ENCODE measurements around the gene GTF2I. TPM values are rescaled to one million over a fixed set of nuclear protein-coding genes. Genes with fewer than 3 reads are reported as not detected.
"Not testable (repeated sequence)": the region's sequence is repeated elsewhere in the genome, so short reads cannot be mapped to it uniquely, and the experiment has no call there.

The GTF2I gene
- total RNA-seq, 1 donor from 2014 or later: 433 TPM

- H3K4me1 Mint-ChIP-seq; H3K9me3 Mint-ChIP-seq; H3K36me3 Mint-ChIP-seq; DNase-seq (ENCODE audit: low spot score in 2 of 2, unreplicated experiment in 2 of 2); H3K27ac Mint-ChIP-seq; H3K4me3 Mint-ChIP-seq; H3K27me3 Mint-ChIP-seq (ENCODE audit: low read depth): not testable (repeated sequence)
Measured at GRCh38 chr7:74756673-74757072, 99.2 kb downstream of the GTF2I start.

GRCh38 chr7:74758268-74758667, 100.8 kb downstream of the GTF2I start:
- not testable (repeated sequence) for H3K27me3 Mint-ChIP-seq (ENCODE audit: low read depth); H3K9me3 Mint-ChIP-seq; H3K27ac Mint-ChIP-seq; H3K36me3 Mint-ChIP-seq; DNase-seq (ENCODE audit: low spot score in 2 of 2, unreplicated experiment in 2 of 2); H3K4me3 Mint-ChIP-seq; H3K4me1 Mint-ChIP-seq

GRCh38 chr7:74758982-74759381, 101.5 kb downstream of the GTF2I start:
- not testable (repeated sequence) for H3K4me1 Mint-ChIP-seq; H3K4me3 Mint-ChIP-seq; H3K36me3 Mint-ChIP-seq; H3K9me3 Mint-ChIP-seq; H3K27ac Mint-ChIP-seq; H3K27me3 Mint-ChIP-seq (ENCODE audit: low read depth); DNase-seq (ENCODE audit: low spot score in 2 of 2, unreplicated experiment in 2 of 2)

- not testable (repeated sequence) for H3K4me3 Mint-ChIP-seq, H3K4me1 Mint-ChIP-seq
Measured at GRCh38 chr7:74765205-74765918, 107.8 kb downstream of the GTF2I start.

GRCh38 chr7:74766509-74766908, 109.0 kb downstream of the GTF2I start:
- not testable (repeated sequence) for H3K4me1 Mint-ChIP-seq

More at GRCh38 chr7:74765205-74765918, 107.8 kb downstream of the GTF2I start:
- not testable (repeated sequence) for H3K27ac Mint-ChIP-seq; H3K9me3 Mint-ChIP-seq; DNase-seq (ENCODE audit: low spot score in 2 of 2, unreplicated experiment in 2 of 2); H3K27me3 Mint-ChIP-seq (ENCODE audit: low read depth); H3K36me3 Mint-ChIP-seq

GRCh38 chr7:74766991-74767390, 109.5 kb downstream of the GTF2I start:
- not testable (repeated sequence) for H3K9me3 Mint-ChIP-seq; H3K36me3 Mint-ChIP-seq; DNase-seq (ENCODE audit: low spot score in 2 of 2, unreplicated experiment in 2 of 2); H3K4me3 Mint-ChIP-seq; H3K4me1 Mint-ChIP-seq; H3K27me3 Mint-ChIP-seq (ENCODE audit: low read depth); H3K27ac Mint-ChIP-seq

More at GRCh38 chr7:74766509-74766908, 109.0 kb downstream of the GTF2I start:
- not testable (repeated sequence) for H3K36me3 Mint-ChIP-seq; DNase-seq (ENCODE audit: low spot score in 2 of 2, unreplicated experiment in 2 of 2); H3K27me3 Mint-ChIP-seq (ENCODE audit: low read depth); H3K4me3 Mint-ChIP-seq; H3K9me3 Mint-ChIP-seq; H3K27ac Mint-ChIP-seq

DNA sequence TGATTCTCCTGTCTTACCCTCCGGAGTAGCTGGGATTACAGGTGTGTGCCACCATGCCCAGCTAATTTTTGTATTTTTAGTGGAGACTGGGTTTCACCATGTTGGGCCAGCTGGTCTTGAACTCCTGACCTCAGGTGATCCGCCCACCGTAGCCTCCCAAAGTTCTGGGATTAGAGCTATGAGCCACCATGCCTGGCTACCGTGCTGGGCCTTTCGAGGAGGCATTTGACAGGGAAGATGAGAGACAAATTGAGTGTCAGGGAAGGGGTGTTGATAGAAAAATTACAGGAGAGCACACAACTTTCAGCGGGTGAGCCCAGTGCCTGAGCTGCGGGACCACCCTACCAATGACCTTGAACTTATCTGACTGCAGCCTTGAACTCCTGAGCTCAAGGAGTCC, 112.5 kb downstream of the GTF2I start:
- not testable (repeated sequence) for H3K27me3 Mint-ChIP-seq (ENCODE audit: low read depth); H3K27ac Mint-ChIP-seq; H3K9me3 Mint-ChIP-seq; H3K4me1 Mint-ChIP-seq; DNase-seq (ENCODE audit: low spot score in 2 of 2, unreplicated experiment in 2 of 2); H3K4me3 Mint-ChIP-seq; H3K36me3 Mint-ChIP-seq

DNA sequence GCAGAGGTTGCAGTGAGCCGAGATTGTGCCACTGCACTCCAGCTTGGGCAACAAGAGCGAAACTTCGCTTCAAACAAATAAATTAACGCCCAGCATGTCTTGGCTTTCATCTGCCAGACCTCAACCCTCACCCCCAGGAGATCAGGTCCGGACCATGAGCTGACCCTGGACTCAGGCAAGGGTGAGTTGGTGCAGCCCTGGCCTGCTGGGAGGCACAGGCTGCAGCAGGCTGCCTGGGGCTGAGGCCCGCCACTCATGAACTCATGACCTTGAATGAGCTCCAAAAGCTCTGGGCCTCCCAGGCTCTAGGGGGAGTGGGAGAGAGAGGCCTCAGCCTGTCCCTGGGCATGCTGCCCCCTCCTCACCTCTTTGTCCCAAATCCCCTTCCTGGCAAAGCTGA, 114.6 kb downstream of the GTF2I start:
- H3K4me1 Mint-ChIP-seq; H3K27ac Mint-ChIP-seq; H3K27me3 Mint-ChIP-seq (ENCODE audit: low read depth); H3K36me3 Mint-ChIP-seq; H3K4me3 Mint-ChIP-seq; DNase-seq (ENCODE audit: low spot score in 2 of 2, unreplicated experiment in 2 of 2); H3K9me3 Mint-ChIP-seq: not testable (repeated sequence)

DNA sequence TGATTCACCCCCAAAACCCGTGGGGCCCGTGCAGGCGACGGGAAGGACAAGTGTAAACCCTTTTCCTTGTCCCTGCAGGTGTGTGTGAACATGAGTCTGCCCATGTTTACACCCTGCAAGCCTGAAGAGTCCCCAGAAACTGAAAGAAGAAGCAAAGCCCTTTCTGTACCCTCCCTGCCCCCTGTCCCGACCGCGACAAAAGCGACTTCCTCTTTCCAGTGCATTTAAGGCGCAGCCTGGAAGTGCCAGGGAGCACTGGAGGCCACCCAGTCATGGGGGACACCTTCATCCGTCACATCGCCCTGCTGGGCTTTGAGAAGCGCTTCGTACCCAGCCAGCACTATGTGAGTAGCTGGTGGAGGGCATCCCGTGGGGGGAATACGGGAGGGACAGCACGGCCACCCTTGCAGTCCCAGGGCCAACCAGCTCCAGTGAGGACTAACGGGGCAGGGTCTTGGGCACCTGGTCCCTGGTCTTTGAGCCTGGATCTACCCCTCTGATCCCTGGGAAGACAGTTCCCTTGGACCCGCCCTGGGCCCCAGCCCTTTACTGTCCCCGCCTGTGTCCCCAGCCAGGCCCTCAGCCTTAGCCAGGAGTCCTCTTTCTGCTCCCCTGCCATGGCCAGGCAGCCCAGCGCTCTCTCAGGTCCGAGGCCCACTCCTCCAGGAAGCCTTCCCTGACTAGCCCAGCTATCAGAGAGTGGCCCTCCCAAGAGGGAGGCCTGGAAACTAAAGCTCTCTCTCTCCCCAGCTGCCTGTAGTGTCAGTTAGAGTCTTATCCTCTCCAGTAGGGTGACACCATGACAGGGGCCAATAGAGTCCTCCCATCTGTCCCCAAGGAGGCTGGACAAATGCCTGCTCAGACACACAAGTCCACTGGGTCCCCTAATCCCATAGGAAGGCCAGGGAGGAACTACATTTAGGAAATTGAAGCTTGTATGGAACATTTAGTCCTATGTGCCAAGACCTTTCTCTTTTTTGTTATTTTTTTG, 116.5 kb downstream of the GTF2I start, which contains the start of gene NCF1:
NCF1 (plus strand) TSS at position 252 of the 991 bp plus-strand sequence; CDS start at position 273, 21 bp downstream.
- DNase-seq (ENCODE audit: low spot score in 2 of 2, unreplicated experiment in 2 of 2); H3K27me3 Mint-ChIP-seq (ENCODE audit: low read depth); H3K4me1 Mint-ChIP-seq; H3K4me3 Mint-ChIP-seq; H3K36me3 Mint-ChIP-seq; H3K9me3 Mint-ChIP-seq; H3K27ac Mint-ChIP-seq: not testable (repeated sequence)

- H3K36me3 Mint-ChIP-seq; H3K9me3 Mint-ChIP-seq; DNase-seq (ENCODE audit: low spot score in 2 of 2, unreplicated experiment in 2 of 2); H3K27ac Mint-ChIP-seq; H3K4me1 Mint-ChIP-seq; H3K4me3 Mint-ChIP-seq; H3K27me3 Mint-ChIP-seq (ENCODE audit: low read depth): not testable (repeated sequence)
Measured at GRCh38 chr7:74775111-74775510, 117.6 kb downstream of the GTF2I start.

DNA sequence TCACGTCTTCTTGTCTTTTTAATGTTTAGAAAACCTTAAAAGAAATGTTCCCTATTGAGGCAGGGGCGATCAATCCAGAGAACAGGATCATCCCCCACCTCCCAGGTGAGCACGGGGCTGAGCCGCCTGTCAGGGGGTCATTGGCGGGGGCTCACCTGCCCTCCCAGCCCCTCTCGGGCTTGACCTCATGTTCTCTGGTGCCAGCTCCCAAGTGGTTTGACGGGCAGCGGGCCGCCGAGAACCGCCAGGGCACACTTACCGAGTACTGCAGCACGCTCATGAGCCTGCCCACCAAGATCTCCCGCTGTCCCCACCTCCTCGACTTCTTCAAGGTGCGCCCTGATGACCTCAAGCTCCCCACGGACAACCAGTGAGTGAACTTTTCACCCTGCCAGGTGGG, 121.5 kb downstream of the GTF2I start:
- DNase-seq (ENCODE audit: low spot score in 2 of 2, unreplicated experiment in 2 of 2); H3K4me1 Mint-ChIP-seq; H3K36me3 Mint-ChIP-seq; H3K9me3 Mint-ChIP-seq; H3K27me3 Mint-ChIP-seq (ENCODE audit: low read depth); H3K27ac Mint-ChIP-seq; H3K4me3 Mint-ChIP-seq: not testable (repeated sequence)

DNA sequence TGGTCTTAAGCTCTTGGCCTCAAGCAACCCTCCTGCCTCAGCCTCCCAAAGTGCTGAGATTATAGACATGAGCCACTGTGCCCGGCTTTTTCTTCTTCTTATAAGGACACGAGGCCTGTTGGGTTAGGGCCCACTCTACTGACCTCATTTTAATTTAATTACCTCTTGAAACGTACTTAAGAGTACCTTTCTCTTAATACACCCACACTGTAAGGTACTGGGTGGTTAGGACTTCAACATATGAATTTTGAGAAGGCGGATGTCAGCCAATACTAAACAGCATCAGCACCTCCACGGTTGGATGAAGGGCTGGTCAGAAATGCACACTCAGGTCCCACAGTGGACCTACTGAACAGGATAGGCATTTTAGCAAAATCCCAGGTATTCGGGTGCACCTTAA, 124.2 kb downstream of the GTF2I start:
- not testable (repeated sequence) for DNase-seq (ENCODE audit: low spot score in 2 of 2, unreplicated experiment in 2 of 2); H3K4me1 Mint-ChIP-seq; H3K36me3 Mint-ChIP-seq; H3K4me3 Mint-ChIP-seq; H3K27me3 Mint-ChIP-seq (ENCODE audit: low read depth); H3K27ac Mint-ChIP-seq; H3K9me3 Mint-ChIP-seq

- H3K4me3 Mint-ChIP-seq; H3K36me3 Mint-ChIP-seq; DNase-seq (ENCODE audit: low spot score in 2 of 2, unreplicated experiment in 2 of 2); H3K9me3 Mint-ChIP-seq; H3K4me1 Mint-ChIP-seq; H3K27me3 Mint-ChIP-seq (ENCODE audit: low read depth); H3K27ac Mint-ChIP-seq: not testable (repeated sequence)
Measured at GRCh38 chr7:74783595-74783994, 126.1 kb downstream of the GTF2I start.

All from mesothelial cell of epicardium (in vitro differentiated cells).